Endodermal cell (in vitro differentiated cells): ENCODE results near the gene RPL39. TPM values are rescaled to one million over a fixed set of nuclear protein-coding genes. Genes with fewer than 3 reads are reported as not detected.

Experiments used
- DNase-seq: peaks from one replicate; pipeline ENCODE4 v3.0.0-alpha.2; 2017
- H3K27ac ChIP-seq: 2 replicates; pipeline ENCODE4 v1.5.1; 2013; ENCODE audit warnings: mild to moderate bottlenecking, low read depth, low read length, moderate library complexity
- H3K27me3 ChIP-seq: 2 replicates; pipeline ENCODE4 v1.6.1; 2013; ENCODE audit warnings: mild to moderate bottlenecking, low read length, moderate library complexity; ENCODE audit not compliant: insufficient read depth, control insufficient read depth, poor library complexity, severe bottlenecking
- H3K36me3 ChIP-seq: 2 replicates; pipeline ENCODE4 v1.7.0; 2013; ENCODE audit warnings: mild to moderate bottlenecking, low read length, moderate library complexity; ENCODE audit not compliant: control insufficient read depth, insufficient read depth
- H3K4me1 ChIP-seq: one replicate; pipeline ENCODE4 v1.7.0; 2013; ENCODE audit warnings: low read length; ENCODE audit not compliant: control insufficient read depth, insufficient read depth
- H3K4me3 ChIP-seq: 2 replicates; pipeline ENCODE4 v1.5.1; 2013; ENCODE audit warnings: mild to moderate bottlenecking, low read length, moderate library complexity
- H3K9ac ChIP-seq: 2 replicates; pipeline ENCODE4 v1.6.1; 2013; ENCODE audit warnings: mild to moderate bottlenecking, low read length, moderate library complexity; ENCODE audit not compliant: poor library complexity, severe bottlenecking; ENCODE audit errors: extremely low read depth
- H3K9me3 ChIP-seq: 2 replicates; pipeline ENCODE4 v1.6.1; 2013; ENCODE audit warnings: mild to moderate bottlenecking, low read length, moderate library complexity; ENCODE audit not compliant: control insufficient read depth
- H3K27ac Mint-ChIP-seq: 2 replicates; pipeline ENCODE4 v1.8.0; 2020; ENCODE audit warnings: mixed read lengths
- H3K27me3 Mint-ChIP-seq: 2 replicates; pipeline ENCODE4 v1.8.0; 2021; ENCODE audit warnings: mild to moderate bottlenecking, mixed read lengths; ENCODE audit not compliant: insufficient read depth
- H3K36me3 Mint-ChIP-seq: 2 replicates; pipeline ENCODE4 v1.8.0; 2020; ENCODE audit warnings: low read depth, mixed read lengths
- H3K4me1 Mint-ChIP-seq: 2 replicates; pipeline ENCODE4 v1.8.0; 2020; ENCODE audit warnings: mixed read lengths
- H3K4me3 Mint-ChIP-seq: 2 replicates; pipeline ENCODE4 v1.8.0; 2020; ENCODE audit warnings: mild to moderate bottlenecking, moderate library complexity, mixed read lengths
- H3K9me3 Mint-ChIP-seq: 2 replicates; pipeline ENCODE4 v1.8.0; 2020; ENCODE audit warnings: mild to moderate bottlenecking, mixed read lengths
- WGBS, 2 experiments: methylation state at CpG; one replicate each; pipeline versions ENCODE4 v1.1.5 to v1.1.7; 2013; ENCODE audit warnings: missing lambda C conversion rate in 2 of 2, mixed read lengths in 1 of 2; ENCODE audit not compliant: insufficient coverage in 1 of 2, insufficient read length in 1 of 2; 5-methylcytosine and 5-hydroxymethylcytosine counted together
- total RNA-seq, 2 donors: library from RNA; stranded (reverse); fragmentation: NEBNext Ultra II Directional in 1 of 2; extraction: Animal tissue kit (Norgen Biotek cat#: 25700) in 1 of 2; gene quantifications; 2 replicates in 1 of 2; 3 replicates in 1 of 2; pipeline ENCODE4 v1.2.1, GENCODE V29; 2021
- TF ChIP-seq, protein P1 (sequence below): fragments of 200-600 bp; sonication (generic); conservative IDR thresholded peaks from 2 replicates; pipeline ENCODE4 v1.5.0; 2021; ENCODE audit warnings: antibody characterized with exemption, mild to moderate bottlenecking

RPL39 gene
- total RNA-seq, 2 donors from 2014 or later: 1,848 to 1,992 TPM

DNA sequence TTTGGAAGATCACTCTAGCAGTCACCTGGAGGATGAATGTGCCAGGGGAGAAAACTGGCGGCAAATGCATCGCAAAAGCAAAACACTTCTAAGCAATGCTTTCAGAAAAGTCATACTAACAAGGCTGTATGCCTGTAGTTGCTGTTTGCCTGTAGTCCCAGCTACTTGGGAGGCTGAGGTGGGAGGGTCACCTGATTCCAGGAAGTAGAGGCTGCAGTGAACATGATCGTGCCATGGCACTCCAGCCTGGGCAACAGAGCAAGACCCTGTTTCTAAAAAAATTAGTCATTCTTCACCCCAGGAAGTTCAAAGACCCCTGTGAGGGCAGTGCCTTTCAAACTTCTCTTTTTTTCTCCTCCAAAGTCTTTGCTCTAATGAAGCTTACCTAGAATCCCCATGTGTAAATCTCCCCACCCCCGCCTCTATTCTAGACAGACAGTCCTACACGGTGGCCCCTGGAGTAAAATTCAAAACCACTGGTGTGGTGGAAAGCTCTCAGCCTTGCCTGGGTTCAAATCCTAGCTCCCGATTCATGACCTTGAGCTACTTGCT is 27.5 kb downstream of the RPL39 start:
- no peak overlapping the region for H3K4me3 ChIP-seq
- no peaks in the 10 kb centered on the region for H3K4me1 ChIP-seq
- TF ChIP-seq, protein P1, sequence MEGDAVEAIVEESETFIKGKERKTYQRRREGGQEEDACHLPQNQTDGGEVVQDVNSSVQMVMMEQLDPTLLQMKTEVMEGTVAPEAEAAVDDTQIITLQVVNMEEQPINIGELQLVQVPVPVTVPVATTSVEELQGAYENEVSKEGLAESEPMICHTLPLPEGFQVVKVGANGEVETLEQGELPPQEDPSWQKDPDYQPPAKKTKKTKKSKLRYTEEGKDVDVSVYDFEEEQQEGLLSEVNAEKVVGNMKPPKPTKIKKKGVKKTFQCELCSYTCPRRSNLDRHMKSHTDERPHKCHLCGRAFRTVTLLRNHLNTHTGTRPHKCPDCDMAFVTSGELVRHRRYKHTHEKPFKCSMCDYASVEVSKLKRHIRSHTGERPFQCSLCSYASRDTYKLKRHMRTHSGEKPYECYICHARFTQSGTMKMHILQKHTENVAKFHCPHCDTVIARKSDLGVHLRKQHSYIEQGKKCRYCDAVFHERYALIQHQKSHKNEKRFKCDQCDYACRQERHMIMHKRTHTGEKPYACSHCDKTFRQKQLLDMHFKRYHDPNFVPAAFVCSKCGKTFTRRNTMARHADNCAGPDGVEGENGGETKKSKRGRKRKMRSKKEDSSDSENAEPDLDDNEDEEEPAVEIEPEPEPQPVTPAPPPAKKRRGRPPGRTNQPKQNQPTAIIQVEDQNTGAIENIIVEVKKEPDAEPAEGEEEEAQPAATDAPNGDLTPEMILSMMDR: no peak
- H3K4me1 Mint-ChIP-seq: no peaks in the 10 kb centered on the region
- no peak overlapping the region for H3K27ac Mint-ChIP-seq
- H3K9ac ChIP-seq: no peak overlapping the region
- H3K27ac ChIP-seq: no peak overlapping the region
- peaks cover 17% of the 10 kb centered on the region for H3K27me3 Mint-ChIP-seq
- 91 to 95% methylated on average over 3 to 5 of the region's 6 CpGs for WGBS, 2 experiments
- no peak for DNase-seq
- no peaks in the 10 kb centered on the region for H3K36me3 ChIP-seq
- no peaks in the 10 kb centered on the region for H3K9me3 ChIP-seq
- peaks cover 13% of the 10 kb centered on the region for H3K27me3 ChIP-seq
- peaks cover 57% of the 10 kb centered on the region for H3K9me3 Mint-ChIP-seq
- H3K36me3 Mint-ChIP-seq: peaks cover 4% of the 10 kb centered on the region
- no peak overlapping the region for H3K4me3 Mint-ChIP-seq

DNA sequence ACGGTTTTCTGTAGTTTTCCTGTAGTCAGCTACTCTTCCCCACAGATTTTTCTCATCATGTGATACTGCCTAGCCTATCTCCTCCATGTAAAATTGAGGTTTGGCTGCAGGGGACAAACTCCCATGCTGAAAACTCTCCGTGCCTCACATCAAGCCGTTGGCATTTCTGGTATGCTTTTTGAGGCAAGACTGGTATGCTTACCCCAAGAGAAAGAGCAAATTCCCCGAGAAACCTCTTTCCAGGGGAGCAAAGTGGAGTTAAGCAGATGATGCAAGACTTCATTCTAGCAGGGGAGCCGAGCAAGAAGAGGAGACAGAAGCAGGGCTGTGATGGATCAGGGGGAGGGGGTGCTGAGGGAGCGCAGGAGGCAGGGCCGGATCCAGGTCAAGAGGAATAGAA is 28.2 kb downstream of the RPL39 start:
- H3K9me3 Mint-ChIP-seq: peaks cover 54% of the 10 kb centered on the region
- Histone ChIP-seq H3K36me3 (no peaks in the 10 kb centered on the region), H3K27me3 (peaks cover 13% of the 10 kb centered on the region), H3K9ac (no peak overlapping the region), H3K27ac (no peak overlapping the region), H3K4me3 (no peak overlapping the region), H3K9me3 (no peaks in the 10 kb centered on the region), H3K4me1 (no peaks in the 10 kb centered on the region)
- TF ChIP-seq, protein P1: no peak
- no peaks in the 10 kb centered on the region for H3K4me1 Mint-ChIP-seq
- H3K27me3 Mint-ChIP-seq: peaks cover 17% of the 10 kb centered on the region
- no peak overlapping the region for H3K27ac Mint-ChIP-seq
- WGBS, 2 experiments: 50 to 67% methylated on average over 3 to 7 of the region's 7 CpGs
- no peak overlapping the region for H3K4me3 Mint-ChIP-seq
- no peak for DNase-seq
- peaks cover 4% of the 10 kb centered on the region for H3K36me3 Mint-ChIP-seq

DNA sequence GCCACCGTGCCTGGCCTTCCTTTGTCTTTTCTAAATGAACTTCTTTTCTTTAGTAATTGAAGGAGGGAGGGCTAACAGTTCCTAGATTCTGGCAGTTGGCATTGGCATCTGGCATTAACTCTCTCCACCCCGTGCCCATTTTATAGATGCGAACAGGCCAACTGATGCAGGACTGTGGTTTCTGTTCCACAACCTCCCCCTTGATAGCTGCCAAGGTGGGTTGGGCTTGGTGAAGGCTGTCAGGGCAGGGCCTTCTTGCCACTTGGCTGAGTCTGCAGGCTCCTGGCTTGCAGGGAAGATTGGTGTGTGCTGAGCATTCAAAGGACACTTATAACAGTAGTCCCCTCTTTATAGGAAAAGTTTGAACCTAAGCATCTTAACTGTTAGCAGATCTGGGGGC is 28.7 kb downstream of the RPL39 start:
- Histone ChIP-seq H3K36me3 (no peaks in the 10 kb centered on the region), H3K4me3 (no peak overlapping the region), H3K9ac (no peak overlapping the region), H3K27ac (no peak overlapping the region), H3K9me3 (no peaks in the 10 kb centered on the region), H3K27me3 (peaks cover 13% of the 10 kb centered on the region), H3K4me1 (no peaks in the 10 kb centered on the region)
- Mint-ChIP-seq H3K9me3 (peaks cover 54% of the 10 kb centered on the region), H3K27ac (no peak overlapping the region), H3K27me3 (peaks cover 19% of the 10 kb centered on the region), H3K4me1 (no peaks in the 10 kb centered on the region), H3K36me3 (peaks cover 2% of the 10 kb centered on the region), H3K4me3 (no peak overlapping the region)
- TF ChIP-seq, protein P1: no peak
- 88% methylated on average over 3 of the region's 3 CpGs; no CpG with 5 or more reads in 1 of the 2 experiments for WGBS, 2 experiments
- DNase-seq: no peak
